GM10248 (cell line): Measurements from ENCODE around the gene ATG5.
"Not testable (repeated sequence)": the region's sequence is repeated elsewhere in the genome, so short reads cannot be mapped to it uniquely, and the experiment has no call there.

ENCODE experiments used
- CTCF ChIA-PET: fragments of 300-600 bp; sonication (Branson Sonifier 250); formaldehyde crosslinking; extraction: SDS; loops from one replicate; lab custom pipeline; 2021; ENCODE audit warnings: antibody characterized with exemption; lab: Yijun Ruan, JAX
- POLR2A ChIA-PET: fragments of 350-650 bp; sonication (Branson Sonifier 250); formaldehyde crosslinking; extraction: SDS; loops from one replicate; lab custom pipeline; 2020; ENCODE audit warnings: antibody characterized with exemption; lab: Yijun Ruan, JAX
- DNase-seq: peaks from one replicate; pipeline ENCODE4 v3.0.0; 2012; ENCODE audit errors: extremely low spot score
- CTCF ChIP-seq: IDR thresholded peaks from 2 replicates; pipeline ENCODE4 v1.5.1; 2012; ENCODE audit warnings: mild to moderate bottlenecking, low read depth; ENCODE audit errors: extremely low read depth, missing control alignments, control extremely low read depth

ATG5 gene

DNA sequence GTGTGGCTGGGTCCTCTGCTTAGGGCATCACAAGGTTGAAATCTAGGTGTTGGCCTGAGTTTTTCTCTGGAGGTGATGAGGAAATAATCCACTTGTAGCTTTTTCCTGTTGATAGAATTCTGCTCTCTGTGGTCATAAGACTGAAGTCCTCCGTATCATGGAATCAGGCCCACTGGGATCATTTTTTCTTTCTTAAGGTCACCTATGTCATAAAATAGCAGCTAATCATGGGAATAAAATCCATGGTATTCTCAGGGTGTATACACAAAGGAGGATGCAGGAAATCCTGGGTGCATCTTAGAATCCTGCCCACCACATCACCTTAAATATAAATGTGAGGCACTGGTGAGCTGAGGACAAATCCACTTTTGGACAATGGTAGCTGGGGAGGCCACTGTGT, 166.7 kb downstream of the ATG5 start:
- TF ChIP-seq CTCF: no peak
- ChIA-PET CTCF (interaction anchor here (0.7 kb wide), 1 partner anchor 727 kb away, joined by 3 read pairs; no protein-coding TSS in a partner anchor), POLR2A (no interaction called here)
- DNase-seq: no peak

GRCh38 chr6:106156863-106157262, 168.7 kb downstream of the ATG5 start:
- no peak for DNase-seq
- TF ChIP-seq CTCF: no peak
- ChIA-PET CTCF (interaction anchor here (1.1 to 3.2 kb wide), 4 partner anchors 10 to 66 kb away, joined by 3 to 22 read pairs (median 8); no protein-coding TSS in a partner anchor), POLR2A (no interaction called here)

DNA sequence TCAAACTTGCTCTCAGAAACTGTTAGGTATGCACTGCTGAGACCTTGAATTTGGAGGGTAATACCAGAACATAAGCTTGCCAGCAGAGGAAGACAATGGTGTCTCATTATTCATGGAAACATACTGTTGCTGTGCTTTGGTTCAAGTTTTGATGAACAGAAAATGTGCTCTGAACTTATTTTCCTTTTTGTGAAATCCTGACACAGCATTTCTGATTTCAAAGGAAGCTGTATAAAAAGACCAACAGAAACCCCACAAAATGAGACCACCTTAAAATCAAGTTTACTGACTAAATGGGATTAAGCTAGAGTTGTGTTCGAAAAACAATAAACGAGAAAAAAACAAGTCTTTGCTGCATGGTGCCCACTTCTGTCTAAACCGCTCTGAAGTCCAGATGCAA, 169.1 kb downstream of the ATG5 start:
- no peak for TF ChIP-seq CTCF
- ChIA-PET POLR2A (no interaction called here), CTCF (interaction anchor here (1.1 to 3.2 kb wide), 4 partner anchors 10 to 67 kb away, joined by 3 to 22 read pairs (median 8); no protein-coding TSS in a partner anchor)
- no peak for DNase-seq

DNA sequence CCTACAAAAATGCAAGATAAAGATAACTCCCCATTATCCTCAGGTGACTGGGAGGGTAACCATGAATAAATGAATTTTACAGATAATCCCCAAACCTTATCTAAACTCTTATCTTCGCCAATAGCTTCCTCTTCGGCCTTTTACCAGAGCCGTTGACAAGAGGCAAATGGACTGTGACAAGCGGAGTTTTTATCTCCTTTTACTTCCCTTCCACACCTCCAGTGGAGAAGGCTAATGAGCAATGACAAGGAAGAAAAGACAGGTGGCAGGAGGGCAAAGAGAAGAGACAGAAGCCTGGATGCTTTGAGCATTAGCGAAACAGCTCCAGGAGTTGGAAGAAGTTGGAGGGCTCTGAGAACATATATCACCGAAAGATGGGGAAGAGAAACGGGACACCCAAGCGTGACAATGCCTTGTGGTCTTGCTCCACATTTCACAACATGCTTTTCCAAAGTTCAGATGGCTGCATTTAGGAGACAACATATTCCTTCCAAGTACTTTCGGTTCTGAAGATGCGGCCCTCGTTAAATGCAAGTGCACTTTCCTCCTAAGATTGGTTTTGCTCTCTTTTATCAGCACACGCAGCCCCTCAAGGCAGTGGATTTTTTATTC, 170.2 kb downstream of the ATG5 start:
- no peak for DNase-seq
- no peak for TF ChIP-seq CTCF
- CTCF ChIA-PET: interaction anchor here (1.4 to 3.2 kb wide), 3 partner anchors 9 to 68 kb away, joined by 3 to 22 read pairs (median 14); no protein-coding TSS in a partner anchor
- POLR2A ChIA-PET: no interaction called here

- ChIA-PET POLR2A (no interaction called here), CTCF (interaction anchor here (1.4 to 3.2 kb wide), 3 partner anchors 8 to 13 kb away, joined by 3 to 22 read pairs (median 4); no protein-coding TSS in a partner anchor)
- TF ChIP-seq CTCF: no peak
- no peak for DNase-seq
These were observed 171.2 kb downstream of the ATG5 start for GRCh38 chr6:106154326-106154725.

- ChIA-PET POLR2A (no interaction called here), CTCF (interaction anchor here (0.9 to 1.5 kb wide), 3 partner anchors 11 to 47 kb away, joined by 3 to 4 read pairs (median 4); no protein-coding TSS in a partner anchor)
These were observed 172.6 kb downstream of the ATG5 start for GRCh38 chr6:106152952-106153351.

DNA sequence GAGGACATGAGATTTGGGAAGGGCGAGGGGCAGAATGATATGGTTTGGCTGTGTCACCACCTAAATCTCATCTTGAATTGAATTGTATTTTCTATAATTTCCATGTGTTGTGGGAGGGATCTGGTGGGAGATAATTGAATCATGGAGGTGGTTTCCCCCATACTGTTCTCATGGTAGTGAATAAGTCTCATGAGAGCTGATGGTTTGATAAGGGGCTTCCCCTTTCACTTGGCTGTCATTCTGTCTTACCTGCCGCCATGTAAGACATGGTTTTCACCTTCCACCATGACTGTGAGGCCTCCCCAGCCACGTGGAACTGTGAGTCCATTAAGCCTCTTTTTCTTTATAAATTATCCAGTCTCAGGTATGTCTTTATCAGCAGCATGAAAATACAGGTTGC, 173.1 kb downstream of the ATG5 start:
- DNase-seq, POLR2A ChIA-PET: not testable (repeated sequence)
- CTCF ChIA-PET: interaction anchor here (1.3 to 1.9 kb wide), 2 partner anchors 10 to 47 kb away, joined by 3 to 5 read pairs; no protein-coding TSS in a partner anchor

More at GRCh38 chr6:106152952-106153351, 172.6 kb downstream of the ATG5 start:
- no peak for TF ChIP-seq CTCF
- DNase-seq: no peak
